CD14-positive monocyte (primary cell): ENCODE data around the gene NPRL2. TPM values are rescaled to one million over a fixed set of nuclear protein-coding genes. Genes with fewer than 3 reads are reported as not detected.
A peak's percentile ranks its signal among the peaks of the same experiment; 100 is the strongest.

Experiments
- DNase-seq, 3 donors: peaks; one replicate each; pipeline ENCODE4 v3.0.0-alpha.2; 2011 to 2022
- H2AFZ ChIP-seq: 2 replicates; pipeline ENCODE4 v1.6.0; 2012; ENCODE audit warnings: mild to moderate bottlenecking, low read depth, low read length, inconsistent platforms; ENCODE audit not compliant: insufficient read depth, poor library complexity, severe bottlenecking
- H3K27ac ChIP-seq, 2 donors: 1 replicate in 1 of 2; 2 replicates in 1 of 2; pipeline ENCODE4 v1.5.1; 2012 to 2013; ENCODE audit warnings: low read length in 2 of 2, control low read depth in 1 of 2, inconsistent platforms in 1 of 2, low read depth in 1 of 2, mild to moderate bottlenecking in 1 of 2
- H3K27me3 ChIP-seq, 2 donors: one replicate each; pipeline versions ENCODE4 v1.6.0 to v1.6.1; 2011 to 2013; ENCODE audit warnings: low read length in 2 of 2; ENCODE audit not compliant: control insufficient read depth in 2 of 2, insufficient read depth in 2 of 2
- H3K36me3 ChIP-seq, 2 donors: replicated peaks in 1 of 2; 1 replicate in 1 of 2; 2 replicates in 1 of 2; pipeline versions ENCODE4 v1.5.1 to v1.6.1; 2012 to 2013; ENCODE audit warnings: low read length in 2 of 2, control low read depth in 1 of 2, inconsistent platforms in 1 of 2, mild to moderate bottlenecking in 1 of 2; ENCODE audit not compliant: insufficient read depth in 2 of 2, control insufficient read depth in 1 of 2
- H3K4me1 ChIP-seq, 2 donors: 1 replicate in 1 of 2; 2 replicates in 1 of 2; pipeline versions ENCODE4 v1.5.1 to v1.6.1; 2012 to 2013; ENCODE audit warnings: low read length in 2 of 2, control low read depth in 1 of 2, inconsistent platforms in 1 of 2, mild to moderate bottlenecking in 1 of 2, moderate library complexity in 1 of 2; ENCODE audit not compliant: insufficient read depth in 2 of 2, control insufficient read depth in 1 of 2
- H3K4me2 ChIP-seq: replicated peaks from 2 replicates; pipeline ENCODE3; 2012; ENCODE audit warnings: low read length, moderate library complexity, mild to moderate bottlenecking; ENCODE audit not compliant: poor library complexity, severe bottlenecking; ENCODE audit errors: extremely low read depth
- H3K4me3 ChIP-seq, 3 experiments: fragments of 200-600 bp in 1 of 3; sonication (generic) in 1 of 3; replicated peaks in 1 of 3; 1 replicate in 2 of 3; 2 replicates in 1 of 3; pipeline ENCODE4 v1.5.1; 2011 to 2013; ENCODE audit warnings: low read length in 3 of 3, mild to moderate bottlenecking in 3 of 3, control low read depth in 2 of 3, low read depth in 2 of 3, inconsistent platforms in 1 of 3, moderate library complexity in 1 of 3
- H3K79me2 ChIP-seq: 2 replicates; pipeline ENCODE4 v1.6.0; 2012; ENCODE audit warnings: mild to moderate bottlenecking, control low read depth, inconsistent platforms, low read length, moderate library complexity; ENCODE audit not compliant: insufficient read depth
- H3K9ac ChIP-seq: 2 replicates; pipeline ENCODE4 v1.6.0; 2017; ENCODE audit warnings: low read length, mild to moderate bottlenecking; ENCODE audit not compliant: insufficient read depth, poor library complexity, severe bottlenecking
- H3K9me3 ChIP-seq, 2 donors: replicated peaks in 1 of 2; 1 replicate in 1 of 2; 2 replicates in 1 of 2; pipeline versions ENCODE4 v1.5.1 to v1.6.1; 2012 to 2013; ENCODE audit warnings: low read length in 2 of 2, control low read depth in 1 of 2; ENCODE audit not compliant: control insufficient read depth in 1 of 2, insufficient read depth in 1 of 2
- H4K20me1 ChIP-seq: 2 replicates; pipeline ENCODE4 v1.6.0; 2012; ENCODE audit warnings: mild to moderate bottlenecking, low read length, control low read depth, moderate library complexity; ENCODE audit not compliant: insufficient read depth
- H3K27ac Mint-ChIP-seq, 7 donors: one replicate each; pipeline ENCODE4 v1.8.0; 2020; ENCODE audit warnings: mild to moderate bottlenecking in 7 of 7, mixed read lengths in 7 of 7, moderate library complexity in 6 of 7, inconsistent platforms in 2 of 7
- H3K27me3 Mint-ChIP-seq, 3 donors: one replicate each; pipeline ENCODE4 v1.8.0; 2021 to 2022; ENCODE audit warnings: low read depth in 3 of 3, mild to moderate bottlenecking in 3 of 3, mixed read lengths in 3 of 3, moderate library complexity in 3 of 3, inconsistent platforms in 1 of 3
- H3K36me3 Mint-ChIP-seq, 2 donors: one replicate each; pipeline ENCODE4 v1.8.0; 2020; ENCODE audit warnings: mixed read lengths in 2 of 2, inconsistent platforms in 1 of 2, mild to moderate bottlenecking in 1 of 2
- H3K4me1 Mint-ChIP-seq: one replicate; pipeline ENCODE4 v1.8.0; 2020; ENCODE audit warnings: mild to moderate bottlenecking, mixed read lengths
- H3K4me3 Mint-ChIP-seq, 2 donors: one replicate each; pipeline ENCODE4 v1.8.0; 2020; ENCODE audit warnings: mild to moderate bottlenecking in 2 of 2, mixed read lengths in 2 of 2, moderate library complexity in 1 of 2
- H3K9me3 Mint-ChIP-seq, 7 donors: one replicate each; pipeline ENCODE4 v1.8.0; 2020 to 2022; ENCODE audit warnings: mixed read lengths in 7 of 7, mild to moderate bottlenecking in 6 of 7, moderate library complexity in 6 of 7, inconsistent platforms in 2 of 7
- WGBS: methylation state at CpG from one replicate; pipeline ENCODE4 v1.1.5; 2013; ENCODE audit warnings: missing lambda C conversion rate; ENCODE audit not compliant: insufficient coverage; 5-methylcytosine and 5-hydroxymethylcytosine counted together
- intact Hi-C, 2 donors: fragments of 100-400 bp; cut with micrococcal nuclease; formaldehyde crosslinking; loops; one replicate each; pipeline versions ENCODE4 v1.15.0 to v1.15.1; 2023
- polyA plus RNA-seq, 3 donors: library from polyadenylated mRNA; depleted of rRNA in 1 of 3; unstranded in 2 of 3; stranded (reverse) in 1 of 3; fragments of 300-500 nt in 2 of 3; fragments of >200 nt in 1 of 3; fragmentation: Illumina TruSeq in 2 of 3; gene quantifications; 1 replicate in 2 of 3; 2 replicates in 1 of 3; pipeline ENCODE4 v1.2.3, GENCODE V29; 2012 to 2021
- TF ChIP-seq, protein P1 (sequence below): fragments of 200-600 bp; IDR thresholded peaks from one replicate; pipeline ENCODE4 v1.8.0; 2022; ENCODE audit warnings: antibody characterized with exemption, mild to moderate bottlenecking

The NPRL2 gene
- polyA plus RNA-seq, 3 donors = 20.9 to 37.9 (median 23.5) TPM

DNA sequence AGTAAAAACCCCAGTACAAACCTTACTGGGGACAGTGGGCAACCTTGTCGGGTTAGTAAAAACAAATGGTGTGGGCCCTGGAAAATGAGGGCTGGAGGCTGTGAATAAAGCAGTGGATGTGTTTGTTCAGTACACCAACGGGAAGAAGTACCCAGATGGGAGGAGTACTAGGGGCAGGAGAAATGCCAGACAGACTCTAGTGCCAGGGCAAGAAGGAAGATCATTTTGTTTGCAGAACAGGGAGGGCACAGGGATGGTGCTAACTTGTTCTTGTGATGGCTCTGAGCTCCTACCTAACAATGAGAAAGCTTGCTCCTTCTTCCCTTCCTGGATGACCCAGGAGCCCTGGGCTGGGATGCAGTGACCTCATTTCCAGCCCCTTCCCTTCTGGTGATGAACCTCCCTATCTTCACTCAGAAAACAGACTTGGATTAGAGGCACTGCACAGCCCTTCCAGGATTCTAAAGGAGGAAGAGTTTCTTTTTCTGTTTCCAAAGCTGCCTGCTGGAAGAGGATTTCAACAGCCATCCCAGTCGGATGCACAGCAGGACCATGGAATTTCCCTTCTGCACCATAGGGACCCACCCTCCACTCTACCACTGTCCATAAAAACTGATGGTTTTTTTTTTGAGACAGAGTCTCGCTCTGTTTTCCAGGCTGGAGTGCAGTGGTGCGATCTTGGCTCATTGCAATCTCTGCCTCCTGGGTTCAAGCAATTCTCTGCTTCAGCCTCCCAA is 16.1 kb downstream of the NPRL2 start:
- Mint-ChIP-seq H3K27me3 (peaks cover 0 to under 1% (median 0%) of the 10 kb centered on the region in 3 donors), H3K9me3 (no peaks in the 10 kb centered on the region), H3K27ac (peak overlapping the region; percentile 26 to 86 (median 80)), H3K4me1 (peaks cover 41% of the 10 kb centered on the region), H3K4me3 (no peak overlapping the region), H3K36me3 (peaks cover 50 to 73% of the 10 kb centered on the region in 2 donors)
- H3K4me3 ChIP-seq = no peak overlapping the region
- H3K36me3 ChIP-seq = peaks cover 42 to 68% of the 10 kb centered on the region in 2 donors
- peaks cover 48% of the 10 kb centered on the region in 2 donors for H3K4me1 ChIP-seq
- no peak for DNase-seq
- intact Hi-C loops = loop anchor here (5.0 kb wide), 1 partner anchor 37 kb away; the partner anchor contains the start of genes HYAL3 (in 2 of the 2) and NAA80 (in 2 of the 2)
- H3K9me3 ChIP-seq = no peaks in the 10 kb centered on the region
- peaks cover 93% of the 10 kb centered on the region for H3K79me2 ChIP-seq
- no peak overlapping the region for H2AFZ ChIP-seq
- no peak overlapping the region for H3K4me2 ChIP-seq
- 84% methylated on average over 4 of the region's 5 CpGs for WGBS
- H3K27me3 ChIP-seq = no peaks in the 10 kb centered on the region
- no peak overlapping the region for H3K9ac ChIP-seq
- TF ChIP-seq, protein P1, sequence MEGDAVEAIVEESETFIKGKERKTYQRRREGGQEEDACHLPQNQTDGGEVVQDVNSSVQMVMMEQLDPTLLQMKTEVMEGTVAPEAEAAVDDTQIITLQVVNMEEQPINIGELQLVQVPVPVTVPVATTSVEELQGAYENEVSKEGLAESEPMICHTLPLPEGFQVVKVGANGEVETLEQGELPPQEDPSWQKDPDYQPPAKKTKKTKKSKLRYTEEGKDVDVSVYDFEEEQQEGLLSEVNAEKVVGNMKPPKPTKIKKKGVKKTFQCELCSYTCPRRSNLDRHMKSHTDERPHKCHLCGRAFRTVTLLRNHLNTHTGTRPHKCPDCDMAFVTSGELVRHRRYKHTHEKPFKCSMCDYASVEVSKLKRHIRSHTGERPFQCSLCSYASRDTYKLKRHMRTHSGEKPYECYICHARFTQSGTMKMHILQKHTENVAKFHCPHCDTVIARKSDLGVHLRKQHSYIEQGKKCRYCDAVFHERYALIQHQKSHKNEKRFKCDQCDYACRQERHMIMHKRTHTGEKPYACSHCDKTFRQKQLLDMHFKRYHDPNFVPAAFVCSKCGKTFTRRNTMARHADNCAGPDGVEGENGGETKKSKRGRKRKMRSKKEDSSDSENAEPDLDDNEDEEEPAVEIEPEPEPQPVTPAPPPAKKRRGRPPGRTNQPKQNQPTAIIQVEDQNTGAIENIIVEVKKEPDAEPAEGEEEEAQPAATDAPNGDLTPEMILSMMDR = no peak
- peak overlapping the region; percentile 39 to 84 for H3K27ac ChIP-seq
- H4K20me1 ChIP-seq = peaks cover 78% of the 10 kb centered on the region

DNA sequence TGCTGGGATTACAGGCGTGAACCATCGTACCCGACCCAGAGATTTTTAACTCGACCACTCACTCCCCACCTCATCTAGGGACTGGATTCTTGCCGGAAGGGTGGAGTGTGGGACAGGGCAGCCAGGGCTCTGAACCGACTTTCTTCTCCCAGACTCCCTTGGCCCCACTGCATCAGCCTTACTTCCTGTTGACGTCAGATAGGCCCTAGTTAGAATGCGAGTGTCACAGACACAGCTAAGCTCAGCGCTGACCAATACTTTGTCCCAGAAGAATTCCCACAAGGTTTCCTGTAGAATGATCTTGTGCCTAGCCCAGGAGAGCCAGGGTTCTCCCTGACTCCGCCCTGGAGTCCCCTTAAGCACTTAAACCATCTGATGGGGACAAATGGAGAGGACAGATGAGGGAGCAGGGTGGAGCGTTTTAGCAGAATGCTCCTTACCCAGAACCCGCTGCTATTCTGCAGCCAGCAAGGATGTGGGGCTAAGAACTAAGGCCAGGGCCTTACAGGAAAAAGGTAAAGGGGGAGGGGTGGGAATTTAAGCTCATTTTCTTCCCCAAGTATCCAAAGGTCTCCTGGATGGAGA is 16.7 kb downstream of the NPRL2 start:
- Histone ChIP-seq H3K9ac (no peak overlapping the region), H3K4me3 (no peak overlapping the region), H2AFZ (no peak overlapping the region), H3K4me2 (no peak overlapping the region), H3K79me2 (peaks cover 86% of the 10 kb centered on the region), H3K27me3 (no peaks in the 10 kb centered on the region), H3K36me3 (peaks cover 45 to 72% of the 10 kb centered on the region in 2 donors), H3K4me1 (peaks cover 45 to 46% of the 10 kb centered on the region in 2 donors), H3K27ac (peak overlapping the region; percentile 39 to 84), H4K20me1 (peaks cover 83% of the 10 kb centered on the region), H3K9me3 (no peaks in the 10 kb centered on the region)
- peaks cover 36% of the 10 kb centered on the region for H3K4me1 Mint-ChIP-seq
- intact Hi-C loops = no loop called here
- H3K27ac Mint-ChIP-seq = peak overlapping the region in 6 of 7 donors; percentile 26 to 86 (median 65)
- peaks cover 0 to 1% (median 0%) of the 10 kb centered on the region in 3 donors for H3K27me3 Mint-ChIP-seq
- peaks cover 50 to 77% of the 10 kb centered on the region in 2 donors for H3K36me3 Mint-ChIP-seq
- H3K9me3 Mint-ChIP-seq = no peaks in the 10 kb centered on the region
- H3K4me3 Mint-ChIP-seq = no peak overlapping the region
- peak in 1 of 3 donors; percentile 82 for DNase-seq
- TF ChIP-seq, protein P1 = no peak
- WGBS = 80% methylated on average over 6 of the region's 12 CpGs
